UCSD-AML1 (cell line): ENCODE measurements around the gene MTCP1.

Source experiments
- DNase-seq: peaks from one replicate; lab custom pipeline; 2025; ENCODE audit not compliant: unreplicated experiment; lab: John Stamatoyannopoulos, UW

MTCP1 gene

GRCh38 chrX:155054255-155054654, 16.7 kb downstream of the MTCP1 start:
- no peak for DNase-seq

GRCh38 chrX:155053656-155054055, 17.3 kb downstream of the MTCP1 start:
- DNase-seq: no peak

DNA sequence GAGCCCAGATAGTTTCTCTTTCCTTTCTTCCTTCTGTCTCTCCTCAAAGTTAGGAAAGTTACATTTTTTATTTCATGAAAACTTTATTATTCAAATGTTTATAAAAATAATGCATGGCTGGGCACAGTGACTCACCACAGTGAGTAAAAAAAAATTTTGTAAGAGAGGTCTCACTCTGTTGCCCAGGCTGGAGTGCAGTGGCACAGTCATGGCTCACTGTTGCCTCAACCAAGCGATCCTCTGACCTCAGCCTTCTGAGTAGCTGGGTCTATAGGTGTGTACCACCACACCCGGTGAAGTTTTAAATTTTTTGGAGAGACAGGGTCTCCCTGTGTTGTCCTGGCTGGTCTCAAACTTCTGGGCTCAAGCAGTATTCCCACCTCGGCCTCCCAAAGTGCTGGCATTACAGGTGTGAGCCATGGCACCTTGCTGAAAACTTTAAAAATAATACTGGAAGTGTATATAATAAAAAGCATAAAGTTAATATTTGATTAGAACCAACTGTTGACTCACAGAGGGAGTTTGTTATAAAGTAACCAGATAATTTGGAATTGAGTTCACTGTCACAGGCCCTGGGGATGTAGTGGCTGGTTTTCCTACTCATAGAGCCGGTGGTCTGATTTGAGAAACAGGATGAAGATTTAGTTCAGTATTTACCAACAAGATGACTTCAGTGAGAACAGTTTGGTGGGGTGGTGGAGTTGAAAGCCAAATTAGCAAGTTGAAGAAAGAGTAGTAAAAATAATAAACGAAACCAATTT, 18.0 kb downstream of the MTCP1 start:
- DNase-seq: no peak

DNA sequence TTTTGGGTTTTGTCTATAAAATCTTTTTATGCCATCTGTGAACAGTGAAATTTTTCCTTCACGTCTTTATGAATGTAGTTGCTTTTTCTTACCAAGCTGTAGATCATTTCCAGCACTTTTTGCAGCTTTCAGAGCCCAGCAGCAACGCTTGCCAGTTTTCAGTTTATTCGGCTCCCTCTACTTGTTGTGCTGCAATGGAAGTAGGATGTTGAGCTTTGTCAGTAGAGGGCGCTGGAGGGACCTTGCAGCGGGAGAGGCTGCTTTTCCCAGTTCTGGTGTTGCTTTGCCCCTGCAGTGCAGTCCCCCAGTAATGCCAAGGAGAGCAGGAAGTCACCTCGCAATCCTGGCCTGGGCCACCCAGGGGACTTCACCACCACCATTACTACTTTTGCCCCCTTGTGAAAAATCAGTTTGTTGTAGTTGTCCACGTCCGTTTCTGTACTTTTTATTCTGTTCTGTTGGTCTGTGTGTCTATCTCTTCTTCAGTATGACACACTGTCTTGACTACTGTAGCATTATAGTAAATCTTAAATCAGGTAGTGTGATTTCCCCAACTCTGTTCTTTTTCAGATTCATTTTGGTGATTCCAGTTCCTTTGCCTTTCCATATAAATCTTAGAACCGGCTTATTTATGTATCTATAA, 21.8 kb downstream of the MTCP1 start:
- peak; percentile 24 for DNase-seq

DNA sequence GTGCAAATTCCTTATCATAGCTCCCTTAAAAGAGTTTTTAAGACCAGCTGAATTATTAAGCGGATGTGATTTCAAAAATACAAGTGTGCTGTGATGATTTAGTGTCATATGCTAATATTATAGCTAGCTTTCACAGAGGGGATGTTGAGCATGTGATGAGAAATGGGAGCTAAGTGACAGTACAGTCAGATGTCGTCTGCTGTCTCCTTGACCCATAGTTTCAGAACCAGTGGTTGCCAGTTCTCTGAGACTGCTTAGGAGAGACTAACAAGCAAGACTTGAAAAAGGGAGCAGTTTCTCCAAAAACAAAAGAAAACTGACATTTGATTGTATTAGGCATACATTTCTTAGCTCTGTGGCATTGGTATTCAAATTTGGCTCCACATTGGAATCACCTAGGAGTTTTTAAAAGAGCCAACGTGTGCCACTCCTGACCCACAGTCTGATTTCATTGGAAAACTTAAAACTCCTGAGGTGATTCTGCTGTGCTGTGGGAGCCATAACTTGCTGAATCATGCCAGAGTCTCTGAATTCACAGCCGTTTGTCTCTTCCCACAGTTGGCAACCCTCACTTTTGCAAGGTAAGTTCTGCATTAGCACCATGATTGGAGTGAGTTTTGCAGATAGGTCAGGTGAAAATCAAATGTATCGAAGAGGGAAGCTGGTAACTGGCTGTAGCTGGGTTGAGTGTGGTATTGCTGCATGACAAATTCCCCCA, 24.0 kb downstream of the MTCP1 start:
- DNase-seq: no peak

DNA sequence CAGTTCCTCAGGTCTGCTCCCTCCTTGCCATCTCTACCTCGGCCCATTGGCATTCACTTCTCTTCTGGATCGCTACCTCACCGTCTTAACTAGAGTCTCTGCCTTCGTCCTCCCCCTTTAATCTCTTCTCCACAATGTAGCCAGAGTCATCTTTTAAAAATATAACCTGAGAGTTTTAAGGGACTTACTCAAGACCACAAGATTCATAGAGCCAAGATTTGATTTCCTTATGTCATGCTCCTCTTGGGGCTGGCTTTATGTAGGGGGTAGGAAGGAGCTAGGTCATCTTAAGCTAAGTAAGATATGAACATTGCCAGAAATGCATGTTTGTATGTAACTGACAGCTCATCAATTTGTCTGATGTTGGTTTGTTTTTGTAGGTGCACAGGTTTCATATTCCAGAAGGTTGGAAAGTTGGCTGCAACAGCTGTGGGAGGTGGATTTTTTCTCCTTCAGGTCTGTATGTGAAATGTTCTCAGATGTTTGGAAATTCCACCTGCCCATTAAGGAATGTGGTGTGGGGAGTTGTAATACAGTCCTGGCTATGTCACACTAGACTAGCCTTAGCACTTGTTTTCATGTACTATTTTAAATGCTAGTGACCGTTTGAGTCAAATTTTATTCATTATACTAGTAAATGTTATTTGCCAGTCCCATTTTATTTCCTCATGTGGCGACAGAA, 24.7 kb downstream of the MTCP1 start:
- DNase-seq: no peak

DNA sequence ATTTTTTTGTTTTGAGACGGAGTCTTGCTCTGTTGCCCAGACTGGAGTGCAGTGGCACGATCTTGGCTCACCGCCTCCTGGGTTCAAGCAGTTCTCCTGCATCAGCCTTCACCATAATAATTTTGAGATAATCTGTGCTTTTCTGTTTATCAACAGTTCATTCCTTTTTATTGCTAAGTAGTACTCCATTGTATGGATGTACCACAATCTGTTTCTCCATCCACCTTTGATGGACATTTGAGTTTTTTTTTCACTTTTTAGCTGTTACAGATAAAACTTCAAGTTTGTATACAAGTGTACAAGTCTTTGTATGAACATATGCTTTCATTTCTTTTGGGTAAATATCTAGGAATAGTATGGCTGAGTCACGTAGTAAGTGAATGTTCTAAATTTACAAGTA, 35.2 kb downstream of the MTCP1 start:
- DNase-seq: no peak

GRCh38 chrX:155031657-155032056, 39.3 kb downstream of the MTCP1 start:
- no peak for DNase-seq

- no peak for DNase-seq
These were observed 42.1 kb downstream of the MTCP1 start for GRCh38 chrX:155028877-155029291.

GRCh38 chrX:155028129-155028528, 42.8 kb downstream of the MTCP1 start:
- no peak for DNase-seq

DNA sequence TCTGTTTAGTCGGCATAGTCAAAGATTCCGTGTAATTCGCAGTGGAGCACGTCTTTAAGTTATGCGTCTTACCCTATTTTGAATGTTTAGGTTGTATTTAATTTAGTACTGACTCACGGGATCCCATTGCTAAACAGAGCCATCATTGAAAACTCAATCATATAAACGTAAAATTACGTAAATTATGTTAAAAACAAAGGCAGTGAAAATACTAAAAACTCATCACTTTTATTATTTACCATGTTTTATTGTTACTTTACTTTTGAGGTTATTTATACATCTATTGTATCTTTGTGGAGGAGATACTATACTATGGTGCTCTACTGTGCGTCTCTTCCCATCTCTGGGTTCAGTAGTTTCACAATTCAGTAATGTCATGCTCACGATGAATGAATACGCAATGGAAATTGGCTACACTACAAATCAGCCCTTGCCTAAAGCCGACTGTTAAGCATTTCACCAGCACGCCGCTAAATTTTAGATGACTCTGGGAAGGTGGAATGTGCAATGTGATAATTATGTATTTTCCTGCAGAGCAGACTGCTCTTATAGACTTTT, 43.3 kb downstream of the MTCP1 start:
- DNase-seq: no peak

- DNase-seq: peak; percentile 95
These were observed 44.0 kb downstream of the MTCP1 start, which contains the start of gene FUNDC2 for GRCh38 chrX:155026727-155027508. Gene FUNDC2, plus strand, starts transcription at chrX:155026844. Its CDS starts 95 bp downstream, at chrX:155026939.

- no peak for DNase-seq
These were observed 44.6 kb downstream of the MTCP1 start for GRCh38 chrX:155026420-155026726.

- no peak for DNase-seq
These were observed 46.8 kb downstream of the MTCP1 start for GRCh38 chrX:155023907-155024833.

- DNase-seq: no peak
These were observed 48.4 kb downstream of the MTCP1 start, which contains the start of gene F8 for GRCh38 chrX:155022585-155022984. Gene F8, minus strand, starts transcription at chrX:155022723. Its CDS starts 171 bp downstream, at chrX:155022552.

DNA sequence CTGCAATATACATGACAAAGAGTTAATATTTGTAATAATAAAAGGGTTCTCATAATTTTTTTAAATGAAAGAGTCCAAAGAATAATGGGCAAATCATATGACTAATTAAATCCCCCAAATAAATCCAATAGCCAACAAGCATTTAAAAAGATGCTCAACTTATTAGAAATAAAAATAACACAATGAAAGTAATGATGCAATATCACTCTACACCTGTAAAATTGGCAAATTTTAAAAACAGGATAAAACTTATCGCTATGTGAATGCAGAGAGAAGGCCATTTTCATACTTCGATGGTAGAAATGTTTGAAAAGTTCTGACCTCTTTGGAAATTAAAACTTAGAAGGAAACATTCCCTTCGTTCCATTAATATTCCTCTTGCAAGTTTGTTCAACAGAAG, 50.3 kb downstream of the MTCP1 start:
- DNase-seq: no peak
